ENCODE data around the gene TRIM16.
"Not testable (repeated sequence)": the region's sequence is repeated elsewhere in the genome, so short reads cannot be mapped to it uniquely, and the experiment has no call there.

The TRIM16 gene

DNA sequence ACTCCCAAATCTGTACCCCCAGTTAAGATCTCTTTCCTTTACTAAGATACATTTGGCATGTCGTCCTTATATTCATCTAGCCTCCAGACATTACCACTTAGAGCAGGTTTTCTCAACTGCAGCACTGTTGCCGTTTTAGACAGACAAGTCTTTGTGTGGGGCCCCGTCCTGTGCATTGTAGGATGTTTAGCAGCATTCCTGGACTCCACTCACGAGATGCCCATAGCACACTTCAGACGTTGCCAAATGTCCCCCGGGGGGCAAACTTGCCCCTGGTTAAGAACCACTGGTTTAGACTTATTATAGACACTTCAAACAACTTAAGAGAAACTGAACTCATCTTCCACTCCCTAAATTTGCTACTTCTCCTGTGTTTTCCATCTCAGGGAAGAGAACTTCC, 8.1 kb downstream of the TRIM16 start:
- H3K9me3 ChIP-seq (ENCODE audit: control extremely low read depth in 1 of 5, control insufficient read depth in 4 of 5, insufficient read depth in 2 of 5, low read depth in 1 of 5, low read length in 4 of 5); H3K36me3 ChIP-seq (ENCODE audit: control insufficient read depth in 4 of 4, insufficient read depth in 4 of 4, low read length in 3 of 4); H3K27ac ChIP-seq (ENCODE audit: insufficient read depth in 1 of 2, low read depth in 1 of 2, low read length in 2 of 2, poor library complexity in 1 of 2, severe bottlenecking in 2 of 2); DNase-seq; POLR2A ChIA-PET; H3K27me3 ChIP-seq (replicated peaks in 2 of 5; ENCODE audit: control insufficient read depth in 4 of 5, insufficient read depth in 5 of 5, low read length in 4 of 5); H3K4me3 ChIP-seq (ENCODE audit: control insufficient read depth in 1 of 7, extremely low read depth in 1 of 7, insufficient read depth in 4 of 7, low read depth in 2 of 7, low read length in 6 of 7); H3K4me1 ChIP-seq (ENCODE audit: control extremely low read depth in 1 of 4, control insufficient read depth in 4 of 4, insufficient read depth in 4 of 4, low read length in 3 of 4); CTCF ChIA-PET: not testable (repeated sequence)
- 100% methylated on average over 1 of the region's 6 CpGs for whole genome bisulfite sequencing (ENCODE audit: insufficient coverage)

DNA sequence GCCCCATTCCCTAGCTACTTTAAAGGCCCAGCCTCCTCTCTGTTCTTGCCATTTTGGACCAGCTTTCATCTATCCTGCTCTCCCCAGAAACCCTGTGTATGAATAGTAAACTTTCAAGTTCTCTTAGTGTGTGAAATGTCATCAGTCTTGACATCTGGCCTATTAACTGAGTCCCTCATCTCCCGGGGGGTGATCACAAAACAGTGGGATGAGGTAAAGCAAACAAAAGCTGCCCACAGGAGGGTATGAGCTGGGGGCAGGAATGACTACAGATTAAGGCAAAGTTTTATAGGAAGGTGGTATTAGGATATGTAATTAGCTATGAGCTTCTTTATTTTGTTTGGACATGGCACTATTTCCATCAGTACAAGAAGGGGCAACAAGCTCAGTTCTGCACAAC, 9.5 kb downstream of the TRIM16 start:
- DNase-seq; POLR2A ChIA-PET; H3K27me3 ChIP-seq (replicated peaks in 2 of 5; ENCODE audit: control insufficient read depth in 4 of 5, insufficient read depth in 5 of 5, low read length in 4 of 5); H3K9me3 ChIP-seq (ENCODE audit: control extremely low read depth in 1 of 5, control insufficient read depth in 4 of 5, insufficient read depth in 2 of 5, low read depth in 1 of 5, low read length in 4 of 5); H3K36me3 ChIP-seq (ENCODE audit: control insufficient read depth in 4 of 4, insufficient read depth in 4 of 4, low read length in 3 of 4); H3K4me1 ChIP-seq (ENCODE audit: control extremely low read depth in 1 of 4, control insufficient read depth in 4 of 4, insufficient read depth in 4 of 4, low read length in 3 of 4); H3K4me3 ChIP-seq (ENCODE audit: control insufficient read depth in 1 of 7, extremely low read depth in 1 of 7, insufficient read depth in 4 of 7, low read depth in 2 of 7, low read length in 6 of 7); CTCF ChIA-PET; H3K27ac ChIP-seq (ENCODE audit: insufficient read depth in 1 of 2, low read depth in 1 of 2, low read length in 2 of 2, poor library complexity in 1 of 2, severe bottlenecking in 2 of 2): not testable (repeated sequence)
- WGBS (ENCODE audit: insufficient coverage) = no CpG with 5 or more reads among the region's 1 CpG

DNA sequence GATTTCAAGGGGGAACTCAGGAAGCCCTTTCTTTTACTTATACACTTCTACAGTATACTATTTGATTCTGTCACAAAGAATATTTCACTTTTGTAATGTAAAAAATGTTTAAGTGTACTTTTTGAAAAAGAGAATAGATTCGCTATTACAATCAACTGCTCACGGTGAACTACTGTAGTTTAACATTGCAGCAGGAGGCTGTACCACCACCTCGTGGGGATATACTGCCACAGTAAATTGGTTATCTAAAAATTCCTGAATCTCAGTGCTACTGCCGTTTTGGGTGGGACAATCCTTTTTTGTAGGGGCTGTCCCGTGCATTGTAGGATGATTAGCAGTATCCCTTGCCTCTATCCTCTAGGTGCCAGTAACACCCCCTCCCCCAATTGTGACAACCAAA, 14.6 kb downstream of the TRIM16 start:
- H3K4me1 ChIP-seq (ENCODE audit: control extremely low read depth in 1 of 4, control insufficient read depth in 4 of 4, insufficient read depth in 4 of 4, low read length in 3 of 4); DNase-seq; H3K27ac ChIP-seq (ENCODE audit: insufficient read depth in 1 of 2, low read depth in 1 of 2, low read length in 2 of 2, poor library complexity in 1 of 2, severe bottlenecking in 2 of 2); POLR2A ChIA-PET; CTCF ChIA-PET; H3K27me3 ChIP-seq (replicated peaks in 2 of 5; ENCODE audit: control insufficient read depth in 4 of 5, insufficient read depth in 5 of 5, low read length in 4 of 5); H3K4me3 ChIP-seq (ENCODE audit: control insufficient read depth in 1 of 7, extremely low read depth in 1 of 7, insufficient read depth in 4 of 7, low read depth in 2 of 7, low read length in 6 of 7); H3K36me3 ChIP-seq (ENCODE audit: control insufficient read depth in 4 of 4, insufficient read depth in 4 of 4, low read length in 3 of 4); H3K9me3 ChIP-seq (ENCODE audit: control extremely low read depth in 1 of 5, control insufficient read depth in 4 of 5, insufficient read depth in 2 of 5, low read depth in 1 of 5, low read length in 4 of 5): not testable (repeated sequence)
- 83% methylated on average over 1 of the region's 5 CpGs for WGBS (ENCODE audit: insufficient coverage)

DNA sequence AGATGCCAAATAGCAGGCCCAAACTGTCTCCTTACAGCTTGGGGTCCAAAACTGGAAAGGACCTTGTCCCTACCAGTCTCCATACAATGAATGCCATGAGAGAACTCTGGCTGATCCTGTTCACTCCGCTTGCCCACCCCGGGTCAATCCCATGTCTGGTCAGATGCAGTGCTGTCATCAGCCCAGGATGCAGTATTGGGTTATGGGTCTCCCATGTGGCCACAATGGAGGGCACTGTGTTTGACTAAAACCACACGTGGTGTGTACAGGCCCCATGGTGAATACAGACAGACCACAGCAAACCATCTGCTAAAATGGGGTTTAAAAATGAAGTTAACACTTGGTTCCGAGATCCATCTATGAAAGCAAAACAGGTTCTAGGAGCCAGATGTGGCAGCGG, 20.4 kb downstream of the TRIM16 start:
- POLR2A ChIA-PET = no interaction called here
- Histone ChIP-seq H3K9me3 (ENCODE audit: control extremely low read depth in 1 of 5, control insufficient read depth in 4 of 5, insufficient read depth in 2 of 5, low read depth in 1 of 5, low read length in 4 of 5) (no peaks in the 10 kb centered on the region), H3K4me3 (ENCODE audit: control insufficient read depth in 1 of 7, extremely low read depth in 1 of 7, insufficient read depth in 4 of 7, low read depth in 2 of 7, low read length in 6 of 7) (no peak overlapping the region), H3K27ac (ENCODE audit: insufficient read depth in 1 of 2, low read depth in 1 of 2, low read length in 2 of 2, poor library complexity in 1 of 2, severe bottlenecking in 2 of 2) (no peak overlapping the region), H3K27me3 (replicated peaks in 2 of 5; ENCODE audit: control insufficient read depth in 4 of 5, insufficient read depth in 5 of 5, low read length in 4 of 5) (no peaks in the 10 kb centered on the region), H3K4me1 (ENCODE audit: control extremely low read depth in 1 of 4, control insufficient read depth in 4 of 4, insufficient read depth in 4 of 4, low read length in 3 of 4) (no peaks in the 10 kb centered on the region), H3K36me3 (ENCODE audit: control insufficient read depth in 4 of 4, insufficient read depth in 4 of 4, low read length in 3 of 4) (peaks cover 0 to 31% (median 9%) of the 10 kb centered on the region in 4 experiments)
- WGBS (ENCODE audit: insufficient coverage) = 96% methylated on average over 5 of the region's 5 CpGs
- DNase-seq = no peak
- CTCF ChIA-PET = interaction anchor here (2.0 kb wide), 1 partner anchor 12 kb away, joined by 5 read pairs; no protein-coding TSS in a partner anchor

DNA sequence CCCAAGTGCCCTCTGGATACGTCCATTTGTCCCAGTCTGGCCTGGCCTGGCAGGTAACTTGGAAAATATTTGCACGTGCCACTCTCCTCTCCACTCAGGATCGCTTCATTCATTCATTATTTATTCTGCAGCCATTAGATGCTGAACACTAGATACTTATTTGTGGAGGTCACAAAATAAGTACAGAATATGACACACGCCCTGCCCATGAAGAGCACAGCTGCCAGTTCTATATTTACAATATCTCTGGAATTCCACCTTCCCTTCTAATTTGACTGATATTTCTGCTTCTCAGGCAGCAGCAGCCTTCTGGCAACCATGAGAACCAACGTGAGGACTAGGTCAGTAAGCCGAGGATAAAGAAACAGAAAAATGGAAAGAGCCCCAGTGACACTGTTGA, 20.9 kb downstream of the TRIM16 start:
- H3K4me1 ChIP-seq (ENCODE audit: control extremely low read depth in 1 of 4, control insufficient read depth in 4 of 4, insufficient read depth in 4 of 4, low read length in 3 of 4) = no peaks in the 10 kb centered on the region
- POLR2A ChIA-PET = no interaction called here

DNA sequence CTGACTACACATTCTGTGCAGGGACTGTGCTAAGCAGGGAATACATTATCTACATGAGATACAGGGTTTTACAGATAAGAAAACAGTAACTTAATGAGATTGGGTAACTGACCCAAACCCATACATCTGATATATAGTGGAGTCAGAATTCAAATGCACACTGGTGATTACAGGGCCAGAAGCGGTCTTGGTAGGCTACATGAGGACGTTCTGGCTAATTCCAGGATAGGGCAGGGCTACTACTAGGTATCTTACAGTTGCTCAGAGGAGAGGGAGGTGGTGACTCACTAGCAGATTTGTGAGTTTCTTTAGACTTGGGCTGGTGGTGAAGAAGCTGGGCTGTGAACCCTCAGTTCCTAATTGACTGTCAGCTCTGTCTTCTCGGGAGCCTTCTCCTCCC, 21.4 kb downstream of the TRIM16 start:
- DNase-seq = no peak
- Histone ChIP-seq H3K27me3 (replicated peaks in 2 of 5; ENCODE audit: control insufficient read depth in 4 of 5, insufficient read depth in 5 of 5, low read length in 4 of 5) (no peaks in the 10 kb centered on the region), H3K36me3 (ENCODE audit: control insufficient read depth in 4 of 4, insufficient read depth in 4 of 4, low read length in 3 of 4) (peaks cover 0 to 35% (median 9%) of the 10 kb centered on the region in 4 experiments), H3K9me3 (ENCODE audit: control extremely low read depth in 1 of 5, control insufficient read depth in 4 of 5, insufficient read depth in 2 of 5, low read depth in 1 of 5, low read length in 4 of 5) (no peaks in the 10 kb centered on the region), H3K27ac (ENCODE audit: insufficient read depth in 1 of 2, low read depth in 1 of 2, low read length in 2 of 2, poor library complexity in 1 of 2, severe bottlenecking in 2 of 2) (no peak overlapping the region), H3K4me1 (ENCODE audit: control extremely low read depth in 1 of 4, control insufficient read depth in 4 of 4, insufficient read depth in 4 of 4, low read length in 3 of 4) (no peaks in the 10 kb centered on the region), H3K4me3 (ENCODE audit: control insufficient read depth in 1 of 7, extremely low read depth in 1 of 7, insufficient read depth in 4 of 7, low read depth in 2 of 7, low read length in 6 of 7) (no peak overlapping the region)
- WGBS (ENCODE audit: insufficient coverage) = 100% methylated on average over 2 of the region's 3 CpGs
- ChIA-PET POLR2A (no interaction called here), CTCF (interaction anchor here (0.5 kb wide), 1 partner anchor 416 kb away, joined by 3 read pairs; no protein-coding TSS in a partner anchor)

More for the DNA sequence above, 20.9 kb downstream of the TRIM16 start:
- no peak for DNase-seq
- no peak overlapping the region for H3K4me3 ChIP-seq (ENCODE audit: control insufficient read depth in 1 of 7, extremely low read depth in 1 of 7, insufficient read depth in 4 of 7, low read depth in 2 of 7, low read length in 6 of 7)
- H3K27ac ChIP-seq (ENCODE audit: insufficient read depth in 1 of 2, low read depth in 1 of 2, low read length in 2 of 2, poor library complexity in 1 of 2, severe bottlenecking in 2 of 2) = no peak overlapping the region
- WGBS (ENCODE audit: insufficient coverage) = 97% methylated on average over 6 of the region's 6 CpGs
- H3K9me3 ChIP-seq (ENCODE audit: control extremely low read depth in 1 of 5, control insufficient read depth in 4 of 5, insufficient read depth in 2 of 5, low read depth in 1 of 5, low read length in 4 of 5) = no peaks in the 10 kb centered on the region
- CTCF ChIA-PET = interaction anchor here (2.0 kb wide), 1 partner anchor 12 kb away, joined by 5 read pairs; no protein-coding TSS in a partner anchor
- H3K27me3 ChIP-seq (replicated peaks in 2 of 5; ENCODE audit: control insufficient read depth in 4 of 5, insufficient read depth in 5 of 5, low read length in 4 of 5) = no peaks in the 10 kb centered on the region
- H3K36me3 ChIP-seq (ENCODE audit: control insufficient read depth in 4 of 4, insufficient read depth in 4 of 4, low read length in 3 of 4) = peaks cover 0 to 31% (median 9%) of the 10 kb centered on the region in 4 experiments

DNA sequence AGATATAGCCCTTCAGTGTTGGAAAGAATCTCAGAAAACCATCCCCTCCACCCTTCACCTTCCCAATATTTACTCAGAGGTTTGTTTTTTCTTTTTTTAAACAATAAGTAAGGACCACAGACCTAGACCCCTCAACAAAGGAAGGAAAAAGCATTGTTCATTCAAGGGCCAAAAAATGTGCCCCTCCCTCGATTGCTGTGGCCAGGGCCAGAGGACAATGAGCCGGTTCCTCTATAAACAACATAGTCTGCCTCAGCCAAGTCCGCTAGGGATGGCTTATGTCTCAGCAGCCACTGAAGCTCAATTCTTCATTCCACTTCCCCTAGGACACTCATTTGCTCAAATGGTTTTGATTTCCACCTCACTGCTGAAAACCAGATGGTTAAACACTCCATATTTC, 24.0 kb downstream of the TRIM16 start:
- WGBS (ENCODE audit: insufficient coverage) = 100% methylated on average over 3 of the region's 3 CpGs
- POLR2A ChIA-PET = no interaction called here

More for the DNA sequence above, 24.0 kb downstream of the TRIM16 start:
- CTCF ChIA-PET = no interaction called here
- Histone ChIP-seq H3K27ac (ENCODE audit: insufficient read depth in 1 of 2, low read depth in 1 of 2, low read length in 2 of 2, poor library complexity in 1 of 2, severe bottlenecking in 2 of 2) (no peak overlapping the region), H3K9me3 (ENCODE audit: control extremely low read depth in 1 of 5, control insufficient read depth in 4 of 5, insufficient read depth in 2 of 5, low read depth in 1 of 5, low read length in 4 of 5) (no peaks in the 10 kb centered on the region), H3K36me3 (ENCODE audit: control insufficient read depth in 4 of 4, insufficient read depth in 4 of 4, low read length in 3 of 4) (peaks cover 0 to 36% (median 9%) of the 10 kb centered on the region in 4 experiments), H3K4me3 (ENCODE audit: control insufficient read depth in 1 of 7, extremely low read depth in 1 of 7, insufficient read depth in 4 of 7, low read depth in 2 of 7, low read length in 6 of 7) (no peak overlapping the region), H3K4me1 (ENCODE audit: control extremely low read depth in 1 of 4, control insufficient read depth in 4 of 4, insufficient read depth in 4 of 4, low read length in 3 of 4) (no peaks in the 10 kb centered on the region), H3K27me3 (replicated peaks in 2 of 5; ENCODE audit: control insufficient read depth in 4 of 5, insufficient read depth in 5 of 5, low read length in 4 of 5) (no peaks in the 10 kb centered on the region)
- DNase-seq = no peak
